Activated T-helper 9 cell treated with anti-CD3 and anti-CD28 coated beads, Interleukin-2, amount 50 U/mL, for 16 hours (primary cell): ENCODE results near the gene PYGO1.
"Not testable (repeated sequence)": the region's sequence is repeated elsewhere in the genome, so short reads cannot be mapped to it uniquely, and the experiment has no call there.

Experiments
- DNase-seq: peaks from one replicate; pipeline ENCODE4 v3.0.0-alpha.2; 2020; ENCODE audit warnings: low read depth

The PYGO1 gene

DNA sequence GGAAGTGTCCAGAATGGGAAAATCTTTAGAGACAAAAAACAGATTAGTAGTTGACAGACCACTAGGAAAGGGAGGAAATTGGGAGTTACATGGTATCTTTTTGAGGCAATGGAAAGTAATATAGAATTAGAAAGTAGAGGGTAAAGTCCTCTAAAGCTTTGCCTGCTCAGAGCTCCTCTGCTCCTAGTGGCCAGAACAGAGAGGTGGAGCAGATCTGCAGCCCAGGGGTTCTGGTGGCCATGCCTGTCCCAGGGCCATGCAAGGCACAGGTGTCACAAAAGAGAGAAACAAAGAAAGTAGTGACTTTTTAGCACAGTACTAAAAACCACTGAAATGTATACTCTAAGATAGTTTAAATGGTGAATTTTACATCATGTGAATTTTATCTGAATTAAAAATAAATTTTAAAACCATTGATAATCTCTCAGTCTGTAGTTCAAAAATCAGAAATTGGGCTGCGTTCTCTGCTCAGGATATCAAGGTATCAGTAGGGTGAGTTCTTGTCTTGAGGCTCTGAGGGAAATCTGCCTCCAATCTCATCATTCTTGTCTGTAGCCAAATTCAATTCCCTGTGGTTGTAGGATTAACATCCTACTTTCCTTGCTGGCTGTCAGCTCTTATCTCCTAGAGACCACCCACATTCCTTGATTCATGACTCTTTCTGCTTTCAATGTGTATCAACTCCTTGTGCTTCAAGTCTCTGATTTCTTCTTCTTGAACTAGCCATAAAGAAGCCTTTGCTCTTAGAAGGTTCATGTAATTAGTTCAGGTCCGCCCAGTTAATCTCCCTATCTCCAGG lies 23.6 kb downstream of the PYGO1 start:
- DNase-seq: no peak

- DNase-seq: no peak
Observed at GRCh38 chr15:55562601-55563000, 25.5 kb downstream of the PYGO1 start.

DNA sequence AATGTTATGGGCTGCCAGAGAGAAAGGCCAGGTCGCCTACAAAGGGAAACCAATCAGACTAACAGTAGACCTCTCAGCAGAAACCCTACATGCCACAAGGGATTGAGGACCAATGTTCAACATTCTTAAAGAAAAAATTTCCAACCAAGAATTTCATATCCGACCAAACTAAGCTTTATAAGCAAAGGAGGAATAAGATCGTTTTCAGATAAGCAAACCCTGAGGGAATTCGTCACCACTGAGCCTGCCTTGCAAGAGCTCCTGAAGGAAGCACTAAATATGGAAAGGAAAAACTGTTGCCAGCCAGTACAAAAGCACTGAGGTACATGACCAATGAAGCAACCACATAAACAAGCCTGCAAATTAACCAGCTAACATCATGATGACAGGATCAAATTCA lies 33.1 kb downstream of the PYGO1 start:
- DNase-seq: no peak

DNA sequence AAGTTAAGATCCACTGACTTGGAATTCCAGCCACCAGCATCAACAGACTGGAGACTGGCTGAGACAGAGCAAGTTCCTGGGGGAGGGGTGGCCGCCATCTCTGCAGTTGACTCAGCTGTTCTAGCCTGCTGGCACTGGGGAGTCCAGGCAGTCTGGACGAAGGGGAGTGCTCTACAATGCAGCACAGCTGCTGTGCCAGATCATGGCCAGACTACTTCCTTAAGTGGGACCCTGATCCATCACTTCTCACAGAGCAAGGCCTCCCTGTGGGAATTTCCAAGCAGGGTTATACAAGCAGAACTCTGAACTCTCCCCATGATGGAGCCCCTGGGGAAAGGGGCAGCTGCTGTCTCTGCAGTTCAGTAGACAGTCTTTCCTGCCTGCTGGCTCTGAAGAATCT lies 35.2 kb downstream of the PYGO1 start:
- DNase-seq: no peak

- no peak for DNase-seq
Observed at GRCh38 chr15:55552451-55552850, 35.7 kb downstream of the PYGO1 start.

DNA sequence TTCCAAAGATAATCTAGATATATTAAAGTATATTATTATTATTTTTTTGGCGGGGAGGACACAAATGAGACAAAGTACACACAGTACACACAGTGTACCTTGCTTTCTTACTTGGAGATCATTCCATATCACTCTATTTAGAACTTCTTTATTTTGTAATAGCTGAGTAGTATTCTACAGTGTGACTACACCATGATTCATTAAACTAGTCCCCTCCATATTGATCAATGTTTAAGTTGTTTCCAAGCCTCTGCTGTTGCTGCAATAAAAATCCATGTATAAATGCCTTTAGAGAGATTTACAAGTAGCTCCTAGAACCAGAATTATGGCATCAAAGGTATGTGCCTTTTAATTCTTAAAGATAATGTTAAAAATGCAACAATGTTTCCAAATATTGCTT lies 38.8 kb downstream of the PYGO1 start:
- DNase-seq: no peak

DNA sequence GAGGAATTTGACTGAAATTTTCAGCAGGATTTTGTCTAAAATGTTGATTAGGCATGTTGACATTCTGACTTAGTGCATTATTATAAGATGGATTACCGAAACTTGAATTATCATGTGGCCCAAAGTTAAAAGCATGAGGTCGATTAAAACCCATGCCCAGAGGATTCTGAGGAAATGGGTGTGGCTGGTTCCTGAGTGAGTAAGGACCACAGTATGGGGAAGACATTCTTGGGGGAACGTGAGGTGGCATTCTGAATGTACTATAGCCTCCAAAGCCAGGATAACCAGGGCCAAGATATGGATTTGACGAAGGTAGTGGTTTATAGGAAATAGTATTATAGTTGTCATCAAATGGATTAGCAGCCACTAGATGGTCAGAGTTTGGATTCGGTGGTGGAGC lies 41.4 kb downstream of the PYGO1 start:
- no peak for DNase-seq

- no peak for DNase-seq
Observed at GRCh38 chr15:55535436-55535835, 52.7 kb downstream of the PYGO1 start.

GRCh38 chr15:55532944-55533343 lies 55.2 kb downstream of the PYGO1 start:
- DNase-seq: no peak

DNA sequence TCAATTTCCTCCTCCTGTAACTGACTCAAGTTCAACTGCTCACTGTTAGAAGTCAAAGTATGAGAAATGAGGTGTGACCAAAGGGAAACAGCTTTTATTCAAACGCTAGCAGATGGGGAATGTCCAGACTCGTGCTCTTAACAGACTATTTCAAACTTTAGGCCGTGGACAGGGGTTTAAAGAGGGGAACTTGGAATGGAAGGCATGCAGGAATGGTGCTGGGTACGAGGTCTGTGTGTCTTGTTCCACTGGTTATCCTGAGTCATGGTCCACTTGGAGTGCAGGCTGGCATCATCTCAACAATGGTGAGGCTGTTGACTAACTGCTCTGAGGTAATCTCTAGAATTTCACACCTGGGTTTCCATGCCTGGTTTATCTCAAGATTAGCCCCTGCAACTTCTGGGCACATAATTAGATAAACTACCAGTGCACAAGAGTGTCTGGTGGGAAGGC lies 57.3 kb downstream of the PYGO1 start:
- no peak for DNase-seq

- DNase-seq: no peak
Observed at GRCh38 chr15:55528812-55529211, 59.3 kb downstream of the PYGO1 start.

- DNase-seq: no peak
Observed at GRCh38 chr15:55527150-55527549, 61.0 kb downstream of the PYGO1 start.

- no peak for DNase-seq
Observed at GRCh38 chr15:55526559-55527036, 61.5 kb downstream of the PYGO1 start.

GRCh38 chr15:55522742-55523450 lies 65.2 kb downstream of the PYGO1 start:
- DNase-seq: no peak

- DNase-seq: no peak
Observed at GRCh38 chr15:55518641-55519040, 69.5 kb downstream of the PYGO1 start.

DNA sequence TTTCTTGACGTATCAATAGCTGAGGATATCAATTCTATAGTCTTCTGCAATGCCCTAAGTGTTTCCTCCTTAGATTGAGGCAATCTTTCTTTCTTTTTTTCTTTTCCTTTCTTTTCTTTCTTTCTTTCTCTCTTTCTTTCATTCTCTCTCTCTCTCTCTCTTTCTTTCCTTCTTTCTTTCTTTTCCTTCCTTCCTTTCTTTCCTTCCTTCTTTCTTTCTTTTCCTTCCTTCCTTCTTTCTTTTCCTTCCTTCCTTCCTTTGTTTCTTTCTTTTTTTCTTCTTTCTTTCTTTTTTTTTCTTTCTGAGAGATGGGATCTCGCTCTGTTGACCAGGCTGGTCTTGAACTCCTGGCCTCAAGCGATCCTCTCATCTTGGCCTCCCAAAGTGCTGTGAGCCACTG lies 70.1 kb downstream of the PYGO1 start:
- no peak for DNase-seq

DNA sequence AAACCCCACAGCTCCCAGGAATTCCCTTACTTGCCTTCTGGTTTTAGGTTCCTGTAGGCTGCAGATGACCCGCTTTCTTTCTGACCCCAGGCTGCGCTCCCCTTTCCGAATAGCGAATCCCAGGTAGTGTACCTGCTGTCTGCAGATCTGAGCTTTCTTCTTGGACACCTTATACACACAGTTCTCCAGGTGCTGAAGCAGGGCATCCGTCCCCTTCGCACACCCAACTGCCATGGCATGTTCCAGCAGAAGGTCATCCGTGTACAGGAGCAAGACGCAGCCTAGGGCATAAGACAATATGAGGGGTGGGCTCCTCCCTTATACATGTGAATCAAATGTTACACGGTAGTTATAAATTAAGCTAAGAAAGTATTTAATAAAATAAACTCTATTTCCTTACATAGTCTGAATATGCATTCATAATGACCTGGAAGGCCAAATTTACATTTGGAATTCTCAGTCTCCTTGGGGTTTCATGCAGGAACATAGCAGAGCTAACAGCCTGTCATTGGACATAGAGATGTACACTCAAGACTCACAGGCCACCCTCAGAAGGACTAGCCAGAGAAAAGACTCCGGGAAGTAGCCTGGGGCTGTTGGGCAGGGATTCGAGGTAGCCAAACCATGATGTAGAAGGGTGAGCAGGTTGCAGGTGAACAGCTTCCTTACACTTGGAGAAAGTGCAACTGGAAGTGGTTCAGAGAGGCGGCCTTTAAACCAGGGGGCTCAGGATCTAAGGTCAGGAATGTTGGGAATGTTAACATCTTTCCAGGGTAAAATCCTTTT lies 72.0 kb downstream of the PYGO1 start:
- DNase-seq: no peak

- DNase-seq: no peak
Observed at GRCh38 chr15:55515491-55515890, 72.7 kb downstream of the PYGO1 start.

DNA sequence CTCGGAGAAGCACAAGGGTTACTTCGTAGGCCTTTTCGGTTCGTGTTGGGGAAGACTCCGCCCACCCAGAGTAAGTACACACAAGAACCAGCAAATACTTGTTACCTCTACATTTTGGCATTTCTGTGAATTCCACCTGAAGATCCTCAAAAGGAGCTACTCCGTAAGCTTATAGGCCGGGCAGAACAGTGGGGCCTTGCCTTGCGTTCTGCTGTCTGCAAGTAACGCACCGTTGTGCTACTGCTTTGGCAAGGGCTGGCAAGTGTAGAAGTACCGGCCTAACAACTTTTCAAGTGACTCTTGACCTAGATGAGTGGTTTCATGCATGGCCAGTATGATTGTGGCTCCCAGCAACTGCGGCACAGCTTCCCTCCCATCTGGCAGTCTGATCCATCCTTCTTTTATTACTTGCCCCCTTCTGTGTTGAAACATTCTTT lies 73.7 kb downstream of the PYGO1 start:
- DNase-seq: no peak

GRCh38 chr15:55513621-55514413 lies 74.3 kb downstream of the PYGO1 start:
- DNase-seq: not testable (repeated sequence)

GRCh38 chr15:55513152-55513551 lies 75.0 kb downstream of the PYGO1 start:
- DNase-seq: no peak

GRCh38 chr15:55507567-55507966 lies 80.6 kb downstream of the PYGO1 start:
- DNase-seq: no peak
